GM12874 (cell line): ENCODE measurements around the gene TPD52L2.

Experiments used
- CTCF ChIP-seq: IDR thresholded peaks from 2 replicates; pipeline ENCODE4 v1.5.1; 2011; ENCODE audit warnings: low read depth, mild to moderate bottlenecking, control low read depth, low read length, moderate library complexity; ENCODE audit not compliant: insufficient read depth

Gene TPD52L2

GRCh38 chr20:63836458-63837344 is 28.4 kb upstream of the TPD52L2 start:
- no peak for TF ChIP-seq CTCF

GRCh38 chr20:63837479-63837878 is 27.6 kb upstream of the TPD52L2 start:
- no peak for TF ChIP-seq CTCF

- TF ChIP-seq CTCF = no peak
Observed at GRCh38 chr20:63839620-63840019, 25.4 kb upstream of the TPD52L2 start.

- TF ChIP-seq CTCF = no peak
Observed at GRCh38 chr20:63840405-63840828, 24.7 kb upstream of the TPD52L2 start.

- no peak for TF ChIP-seq CTCF
Observed at GRCh38 chr20:63842258-63842657, 22.8 kb upstream of the TPD52L2 start.

- no peak for TF ChIP-seq CTCF
Observed at GRCh38 chr20:63843222-63843621, 21.8 kb upstream of the TPD52L2 start.

DNA sequence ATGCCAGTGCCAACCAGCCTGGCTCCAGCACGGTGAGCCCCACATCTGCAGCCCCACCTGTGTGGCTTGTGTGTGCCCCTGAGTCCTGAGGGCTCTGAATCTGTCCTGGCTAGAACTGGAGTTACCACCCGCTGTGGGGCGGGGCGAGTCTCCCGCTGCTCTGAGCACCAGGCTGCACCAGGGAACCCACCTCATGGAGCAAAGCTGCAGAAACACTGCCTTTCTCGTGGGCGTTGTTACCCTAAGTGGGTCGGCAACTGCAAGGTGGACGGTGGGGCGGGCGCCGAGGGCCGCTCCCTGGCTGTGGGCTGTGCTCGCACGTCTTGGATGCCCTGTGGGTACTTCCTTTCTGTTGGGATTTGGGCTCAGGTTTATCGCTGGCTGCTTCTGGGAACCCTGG is 21.3 kb upstream of the TPD52L2 start:
- no peak for TF ChIP-seq CTCF
